T-helper 17 cell (primary cell): ENCODE data around the gene PKDCC. TPM values are rescaled to one million over a fixed set of nuclear protein-coding genes. Genes with fewer than 3 reads are reported as not detected.
A peak's percentile ranks its signal among the peaks of the same experiment; 100 is the strongest.

ENCODE experiments used
- ATAC-seq: fragments of 150-1000 bp; cut with Tn5 transposase; 2 replicates; pipeline ENCODE4 v1.10.0; 2021; ENCODE audit warnings: mild to moderate bottlenecking, moderate library complexity
- DNase-seq, 3 donors: peaks; one replicate each; pipeline versions ENCODE4 v3.0.0 to v3.0.0-alpha.2; 2020 to 2021
- H3K9me3 ChIP-seq: one replicate; pipeline ENCODE4 v1.7.0; 2013; ENCODE audit warnings: low read length, mild to moderate bottlenecking; ENCODE audit not compliant: control insufficient read depth, poor library complexity, severe bottlenecking
- H3K27ac Mint-ChIP-seq: one replicate; pipeline ENCODE4 v1.8.0; 2022; ENCODE audit warnings: mild to moderate bottlenecking, moderate library complexity, mixed read lengths
- H3K27me3 Mint-ChIP-seq: one replicate; pipeline ENCODE4 v1.8.0; 2022; ENCODE audit warnings: mixed read lengths
- H3K36me3 Mint-ChIP-seq: one replicate; pipeline ENCODE4 v1.8.0; 2022; ENCODE audit warnings: low read depth, mixed read lengths
- H3K4me1 Mint-ChIP-seq: one replicate; pipeline ENCODE4 v1.8.0; 2022; ENCODE audit warnings: mild to moderate bottlenecking, mixed read lengths
- H3K4me3 Mint-ChIP-seq: one replicate; pipeline ENCODE4 v1.8.0; 2022; ENCODE audit warnings: mild to moderate bottlenecking, moderate library complexity, mixed read lengths
- total RNA-seq, 4 donors: library from RNA in 2 of 4; stranded (reverse) in 2 of 4; gene quantifications; one replicate each; pipeline ENCODE4 v1.2.3 and lab custom pipeline; 2022 to 2026

The PKDCC gene
- total RNA-seq (1 to 10 TPM in 1 of 2 donors, under 1 TPM in 1; 0.87 to 1.2 TPM), total RNA-seq (lab: John Stamatoyannopoulos, UW) (0.08 to 0.12 reads per million in 2 donors)

GRCh38 chr2:42047488-42048298 lies at the start of gene PKDCC:
PKDCC (plus strand) TSS chr2:42048021; CDS start chr2:42048200, 179 bp downstream.
- peak in 2 of 3 donors; percentile 26 to 28 for DNase-seq
- H3K4me3 Mint-ChIP-seq: peak within 1 kb of the TSS; percentile 79
- peaks cover 4% of the 10 kb centered on the region for H3K36me3 Mint-ChIP-seq
- ATAC-seq: peak; percentile 55
- peaks cover 9% of the 10 kb centered on the region for H3K4me1 Mint-ChIP-seq
- no peak within 1 kb of the TSS for H3K27ac Mint-ChIP-seq
- peaks cover 51% of the 10 kb centered on the region for H3K27me3 Mint-ChIP-seq
- H3K9me3 ChIP-seq: no peaks in the 10 kb centered on the region

- Mint-ChIP-seq H3K27me3 (peaks cover 15% of the 10 kb centered on the region), H3K27ac (no peak overlapping the region), H3K36me3 (peaks cover 2% of the 10 kb centered on the region), H3K4me3 (no peak overlapping the region), H3K4me1 (peaks cover 2% of the 10 kb centered on the region)
- H3K9me3 ChIP-seq: no peaks in the 10 kb centered on the region
- DNase-seq: no peak
- no peak for ATAC-seq
These were observed 49.4 kb upstream of the PKDCC start for GRCh38 chr2:41998186-41999127.

- Mint-ChIP-seq H3K27me3 (peaks cover 15% of the 10 kb centered on the region), H3K27ac (no peak overlapping the region), H3K4me1 (no peaks in the 10 kb centered on the region), H3K4me3 (no peak overlapping the region), H3K36me3 (peaks cover 2% of the 10 kb centered on the region)
- ATAC-seq: no peak
- no peaks in the 10 kb centered on the region for H3K9me3 ChIP-seq
- DNase-seq: no peak
These were observed 48.7 kb upstream of the PKDCC start for GRCh38 chr2:41999128-41999480.

- H3K4me1 Mint-ChIP-seq: no peaks in the 10 kb centered on the region
- no peak overlapping the region for H3K4me3 Mint-ChIP-seq
- no peaks in the 10 kb centered on the region for H3K9me3 ChIP-seq
- H3K27ac Mint-ChIP-seq: no peak overlapping the region
- DNase-seq (no peak), ATAC-seq (no peak)
- H3K36me3 Mint-ChIP-seq: peaks cover 2% of the 10 kb centered on the region
- H3K27me3 Mint-ChIP-seq: peaks cover 15% of the 10 kb centered on the region
These were observed 48.1 kb upstream of the PKDCC start for GRCh38 chr2:41999592-42000281.

GRCh38 chr2:42001711-42002201 lies 46.1 kb upstream of the PKDCC start:
- H3K27ac Mint-ChIP-seq: no peak overlapping the region

GRCh38 chr2:42007551-42007950 lies 40.3 kb upstream of the PKDCC start:
- ATAC-seq (no peak), DNase-seq (no peak)
- Mint-ChIP-seq H3K4me3 (no peak overlapping the region), H3K27me3 (no peaks in the 10 kb centered on the region), H3K36me3 (no peaks in the 10 kb centered on the region), H3K4me1 (peaks cover 19% of the 10 kb centered on the region), H3K27ac (no peak overlapping the region)
- H3K9me3 ChIP-seq: no peaks in the 10 kb centered on the region

More at GRCh38 chr2:42001711-42002201, 46.1 kb upstream of the PKDCC start:
- H3K4me3 Mint-ChIP-seq: no peak overlapping the region
- no peak for ATAC-seq
- no peak for DNase-seq
- no peaks in the 10 kb centered on the region for H3K4me1 Mint-ChIP-seq
- H3K36me3 Mint-ChIP-seq: peaks cover 2% of the 10 kb centered on the region
- H3K9me3 ChIP-seq: no peaks in the 10 kb centered on the region
- H3K27me3 Mint-ChIP-seq: peaks cover 15% of the 10 kb centered on the region

- no peaks in the 10 kb centered on the region for H3K9me3 ChIP-seq
- no peaks in the 10 kb centered on the region for H3K27me3 Mint-ChIP-seq
- no peaks in the 10 kb centered on the region for H3K36me3 Mint-ChIP-seq
- H3K4me3 Mint-ChIP-seq: peak overlapping the region; percentile 92
- ATAC-seq (no peak), DNase-seq (no peak)
- H3K4me1 Mint-ChIP-seq: peaks cover 19% of the 10 kb centered on the region
- peak overlapping the region; percentile 96 for H3K27ac Mint-ChIP-seq
These were observed 39.4 kb upstream of the PKDCC start for GRCh38 chr2:42008241-42008921.

GRCh38 chr2:42009657-42010580 lies 37.9 kb upstream of the PKDCC start:
- peaks cover 19% of the 10 kb centered on the region for H3K4me1 Mint-ChIP-seq
- H3K4me3 Mint-ChIP-seq: peak overlapping the region; percentile 92
- H3K27me3 Mint-ChIP-seq: no peaks in the 10 kb centered on the region
- peak overlapping the region; percentile 96 for H3K27ac Mint-ChIP-seq
- no peaks in the 10 kb centered on the region for H3K36me3 Mint-ChIP-seq
- H3K9me3 ChIP-seq: no peaks in the 10 kb centered on the region
- DNase-seq: no peak
- no peak for ATAC-seq

- no peaks in the 10 kb centered on the region for H3K36me3 Mint-ChIP-seq
- H3K4me3 Mint-ChIP-seq: peak overlapping the region; percentile 55
- H3K27me3 Mint-ChIP-seq: no peaks in the 10 kb centered on the region
- DNase-seq (no peak), ATAC-seq (no peak)
- H3K27ac Mint-ChIP-seq: peak overlapping the region; percentile 96
- peaks cover 19% of the 10 kb centered on the region for H3K4me1 Mint-ChIP-seq
- H3K9me3 ChIP-seq: no peaks in the 10 kb centered on the region
These were observed 37.0 kb upstream of the PKDCC start for GRCh38 chr2:42010743-42011298.

- DNase-seq (no peak), ATAC-seq (no peak)
- Mint-ChIP-seq H3K4me1 (peaks cover 19% of the 10 kb centered on the region), H3K36me3 (no peaks in the 10 kb centered on the region), H3K27ac (no peak overlapping the region), H3K27me3 (no peaks in the 10 kb centered on the region), H3K4me3 (no peak overlapping the region)
- no peaks in the 10 kb centered on the region for H3K9me3 ChIP-seq
These were observed 35.7 kb upstream of the PKDCC start for GRCh38 chr2:42012137-42012536.

- Mint-ChIP-seq H3K27me3 (no peaks in the 10 kb centered on the region), H3K27ac (no peak overlapping the region), H3K36me3 (no peaks in the 10 kb centered on the region), H3K4me3 (no peak overlapping the region), H3K4me1 (peaks cover 19% of the 10 kb centered on the region)
- ATAC-seq: no peak
- H3K9me3 ChIP-seq: no peaks in the 10 kb centered on the region
- DNase-seq: no peak
These were observed 35.2 kb upstream of the PKDCC start for GRCh38 chr2:42012651-42013050.
